MM.1S (cell line): Measurements from ENCODE around the gene C2CD2.

Source experiments
- EZH2 ChIP-seq: fragments of 300-600 bp; sonication (generic); optimal IDR thresholded peaks from 2 replicates; pipeline ENCODE3; 2017; ENCODE audit warnings: low read depth, mild to moderate bottlenecking, antibody characterized with exemption, low read length, mixed read lengths
- TF ChIP-seq, protein P1 (sequence below): fragments of 300-600 bp; sonication (generic); IDR thresholded peaks from 2 replicates; pipeline ENCODE4 v1.5.1; 2016; ENCODE audit warnings: antibody characterized with exemption, low read length, mixed read lengths

DNA sequence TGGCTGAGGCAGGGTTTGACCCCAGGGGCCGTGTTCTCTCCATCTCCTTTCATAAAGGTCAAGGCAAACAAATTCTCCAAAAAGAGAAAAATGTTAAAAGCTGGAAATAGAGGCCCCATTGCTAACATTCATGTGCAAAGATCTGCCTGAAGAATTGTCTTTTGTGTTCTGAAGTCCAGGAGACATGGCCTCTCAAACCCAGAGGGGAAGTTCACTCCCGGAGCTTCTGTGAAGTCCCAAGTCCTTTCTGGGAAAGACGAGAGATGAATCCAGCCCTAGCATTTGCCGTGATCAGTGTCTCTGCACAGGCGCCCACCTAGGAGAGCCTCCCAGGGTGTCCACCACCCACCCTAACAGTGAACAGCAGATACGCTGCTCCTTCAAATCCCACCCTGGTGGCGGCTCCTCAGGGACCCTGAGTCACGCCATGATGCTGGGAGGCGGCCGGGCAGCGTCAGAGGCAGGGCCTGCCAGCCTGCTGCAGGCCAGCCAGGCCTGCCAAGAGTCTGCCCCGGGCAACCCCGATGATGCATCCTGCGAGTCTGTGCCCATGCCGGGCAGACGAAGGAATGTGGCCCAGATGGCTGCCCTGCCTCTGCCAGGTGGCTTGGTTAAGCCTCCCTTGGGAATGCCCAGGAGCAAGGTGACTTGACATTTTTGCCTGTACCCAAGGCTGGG lies 5.2 kb upstream of the C2CD2 start:
- TF ChIP-seq, protein P1, sequence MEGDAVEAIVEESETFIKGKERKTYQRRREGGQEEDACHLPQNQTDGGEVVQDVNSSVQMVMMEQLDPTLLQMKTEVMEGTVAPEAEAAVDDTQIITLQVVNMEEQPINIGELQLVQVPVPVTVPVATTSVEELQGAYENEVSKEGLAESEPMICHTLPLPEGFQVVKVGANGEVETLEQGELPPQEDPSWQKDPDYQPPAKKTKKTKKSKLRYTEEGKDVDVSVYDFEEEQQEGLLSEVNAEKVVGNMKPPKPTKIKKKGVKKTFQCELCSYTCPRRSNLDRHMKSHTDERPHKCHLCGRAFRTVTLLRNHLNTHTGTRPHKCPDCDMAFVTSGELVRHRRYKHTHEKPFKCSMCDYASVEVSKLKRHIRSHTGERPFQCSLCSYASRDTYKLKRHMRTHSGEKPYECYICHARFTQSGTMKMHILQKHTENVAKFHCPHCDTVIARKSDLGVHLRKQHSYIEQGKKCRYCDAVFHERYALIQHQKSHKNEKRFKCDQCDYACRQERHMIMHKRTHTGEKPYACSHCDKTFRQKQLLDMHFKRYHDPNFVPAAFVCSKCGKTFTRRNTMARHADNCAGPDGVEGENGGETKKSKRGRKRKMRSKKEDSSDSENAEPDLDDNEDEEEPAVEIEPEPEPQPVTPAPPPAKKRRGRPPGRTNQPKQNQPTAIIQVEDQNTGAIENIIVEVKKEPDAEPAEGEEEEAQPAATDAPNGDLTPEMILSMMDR: no peak
- TF ChIP-seq EZH2: no peak
